GM19463 (cell line): Measurements from ENCODE around the gene TPRG1L.
"Not testable (repeated sequence)": the region's sequence is repeated elsewhere in the genome, so short reads cannot be mapped to it uniquely, and the experiment has no call there.

Experiments
- ATAC-seq: cut with Tn5 transposase; IDR thresholded peaks from one replicate; pipeline ENCODE4 v1.9.1; 2021; ENCODE audit warnings: mild to moderate bottlenecking, moderate library complexity; ENCODE audit not compliant: unreplicated experiment

The TPRG1L gene

GRCh38 chr1:3607703-3608065 is 17.1 kb upstream of the TPRG1L start:
- no peak for ATAC-seq

GRCh38 chr1:3608154-3608553 is 16.7 kb upstream of the TPRG1L start:
- no peak for ATAC-seq

GRCh38 chr1:3609016-3609768 is 15.6 kb upstream of the TPRG1L start:
- ATAC-seq = no peak

- no peak for ATAC-seq
Measured at GRCh38 chr1:3609769-3610526, 14.9 kb upstream of the TPRG1L start.

GRCh38 chr1:3610527-3611169 is 14.2 kb upstream of the TPRG1L start:
- no peak for ATAC-seq

- ATAC-seq = no peak
Measured at GRCh38 chr1:3611170-3612019, 13.4 kb upstream of the TPRG1L start, which contains the start of gene MEGF6. Gene MEGF6, minus strand, starts transcription at chr1:3611508. Its CDS starts 240 bp downstream, at chr1:3611268.

- ATAC-seq = no peak
Measured at GRCh38 chr1:3612123-3612522, 12.7 kb upstream of the TPRG1L start.

- ATAC-seq = no peak
Measured at GRCh38 chr1:3614755-3615742, 9.8 kb upstream of the TPRG1L start.

GRCh38 chr1:3616861-3617260 is 8.0 kb upstream of the TPRG1L start:
- ATAC-seq = no peak

GRCh38 chr1:3617806-3618345 is 6.9 kb upstream of the TPRG1L start:
- ATAC-seq = no peak

GRCh38 chr1:3618531-3618880 is 6.3 kb upstream of the TPRG1L start:
- no peak for ATAC-seq

GRCh38 chr1:3618881-3619671 is 5.7 kb upstream of the TPRG1L start:
- no peak for ATAC-seq

- ATAC-seq = no peak
Measured at GRCh38 chr1:3620708-3621107, 4.1 kb upstream of the TPRG1L start.

GRCh38 chr1:3621151-3621671 is 3.6 kb upstream of the TPRG1L start:
- ATAC-seq = not testable (repeated sequence)

- ATAC-seq = not testable (repeated sequence)
Measured at GRCh38 chr1:3622102-3622501, 2.7 kb upstream of the TPRG1L start.

GRCh38 chr1:3623441-3624199 is 1.2 kb upstream of the TPRG1L start:
- no peak for ATAC-seq

- ATAC-seq = no peak
Measured at GRCh38 chr1:3625151-3625907, 514 bp downstream of the TPRG1L start.
